Renal pelvis (tissue), 4 donors: ENCODE measurements around the gene CTNNA2. TPM values are rescaled to one million over a fixed set of nuclear protein-coding genes. Genes with fewer than 3 reads are reported as not detected.

Source experiments
- DNase-seq: peaks from one replicate; pipeline ENCODE4 v3.0.0-alpha.2; 2013
- polyA plus RNA-seq, 3 donors: library from polyadenylated mRNA; unstranded; fragments of 120-200 nt; gene quantifications; one replicate each; pipeline ENCODE4 v1.2.1, GENCODE V29; 2013; ENCODE audit not compliant: insufficient read length in 3 of 3

CTNNA2 gene
- polyA plus RNA-seq, 3 donors = 4.0 to 5.2 (median 4.2) TPM

DNA sequence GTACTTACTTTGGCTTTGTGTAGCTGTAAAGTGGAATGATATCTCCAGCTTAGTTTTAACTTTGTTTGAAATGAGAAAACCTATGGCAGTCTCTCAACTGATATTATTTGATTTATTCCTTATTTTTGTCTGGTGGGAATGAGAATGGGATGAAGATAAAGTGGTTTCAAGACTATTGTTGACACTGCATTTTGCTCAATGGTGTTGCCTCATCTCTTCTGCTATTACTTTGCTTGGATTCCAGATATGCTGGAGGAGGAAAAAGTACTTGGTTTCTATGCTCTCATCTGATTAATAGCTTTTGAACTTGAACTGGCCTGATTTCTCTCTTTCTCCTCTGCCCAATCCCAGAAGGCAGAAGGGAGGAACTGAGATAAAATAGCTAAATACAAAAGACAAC, 198.2 kb downstream of the CTNNA2 start:
- DNase-seq = no peak

DNA sequence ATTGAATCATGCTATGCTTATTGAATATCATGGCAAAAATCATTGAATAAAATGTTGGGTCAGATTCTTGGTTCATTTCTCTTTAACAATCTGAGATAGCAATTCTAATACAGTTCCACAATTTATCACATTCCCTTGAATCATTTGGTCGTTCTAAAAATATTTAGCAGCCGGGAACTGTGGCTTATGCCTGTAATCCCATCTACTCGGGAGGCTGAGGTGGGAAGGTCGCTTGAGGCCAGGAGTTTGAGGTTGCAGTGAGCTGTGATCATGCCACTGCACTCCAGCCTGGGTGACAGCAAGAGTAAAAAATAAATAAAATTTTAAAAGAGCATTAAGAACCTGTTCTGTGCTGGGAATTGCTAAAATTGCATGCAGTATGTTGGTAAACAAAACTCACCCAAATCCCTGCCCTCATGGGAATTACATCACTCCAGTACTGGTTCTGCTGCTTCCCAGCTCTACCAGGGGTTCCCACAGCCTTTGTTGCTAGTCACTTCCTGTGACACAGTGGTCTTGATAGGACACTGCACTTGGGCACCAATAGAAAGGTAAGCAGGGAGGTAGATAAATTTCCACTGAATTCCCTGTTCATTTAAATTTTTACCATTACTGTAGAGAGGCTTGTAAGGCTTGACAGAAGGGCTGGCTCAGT, 200.4 kb downstream of the CTNNA2 start:
- DNase-seq = no peak

DNA sequence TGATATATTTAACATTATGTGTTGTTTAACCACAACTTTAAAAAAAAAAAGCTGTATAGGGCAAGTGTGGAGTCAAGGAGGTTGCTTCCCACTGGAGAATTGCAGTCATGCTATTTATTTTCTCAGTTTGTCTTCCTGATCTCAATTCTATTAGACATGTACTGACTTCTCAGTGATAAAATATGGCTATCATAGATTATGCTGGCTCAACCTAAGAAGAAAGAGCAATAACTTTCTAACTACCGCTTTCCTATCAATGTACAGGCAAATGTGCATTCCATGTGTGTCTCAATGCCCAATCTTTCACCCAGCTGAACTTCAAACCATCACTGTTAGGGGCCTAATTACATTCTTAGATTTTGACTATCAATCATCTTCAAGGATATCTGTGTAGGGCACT, 201.4 kb downstream of the CTNNA2 start:
- DNase-seq = no peak

DNA sequence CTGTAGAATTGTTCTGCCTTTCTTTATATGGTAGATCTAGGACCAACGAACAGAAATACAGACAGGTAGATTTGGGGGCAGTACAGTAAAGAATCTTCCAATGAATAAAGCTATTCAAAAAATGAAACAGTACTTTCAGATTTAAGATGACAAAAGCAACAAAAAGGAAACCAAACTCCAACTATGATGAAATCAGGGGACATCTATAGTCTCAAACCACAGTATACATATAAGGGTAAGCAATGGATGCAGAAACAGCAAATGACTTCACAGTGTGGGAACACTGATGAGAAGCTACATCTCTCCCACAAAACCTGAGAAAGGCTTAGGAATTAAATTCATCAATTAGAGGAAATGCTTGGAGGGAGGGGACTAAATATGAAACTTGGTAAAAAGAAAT, 202.5 kb downstream of the CTNNA2 start:
- no peak for DNase-seq

DNA sequence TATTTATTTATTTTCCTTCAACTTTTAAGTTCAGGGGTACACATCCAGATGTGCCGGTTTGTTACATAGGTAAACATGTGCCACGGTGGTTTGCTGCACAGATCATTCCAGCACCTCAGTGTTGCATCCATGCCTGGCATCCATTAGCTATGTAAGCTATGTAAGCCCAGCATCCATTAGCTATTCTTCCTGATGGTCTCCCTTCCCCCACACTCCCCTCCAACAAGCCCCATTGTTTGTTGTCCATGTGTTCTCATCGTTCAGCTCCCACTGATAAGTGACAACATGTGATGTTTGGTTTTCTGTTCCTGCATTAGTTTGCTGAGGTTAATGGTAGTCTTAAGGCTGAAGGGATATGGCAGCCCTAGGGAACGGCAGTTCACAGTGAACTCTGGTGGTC, 203.4 kb downstream of the CTNNA2 start:
- no peak for DNase-seq

DNA sequence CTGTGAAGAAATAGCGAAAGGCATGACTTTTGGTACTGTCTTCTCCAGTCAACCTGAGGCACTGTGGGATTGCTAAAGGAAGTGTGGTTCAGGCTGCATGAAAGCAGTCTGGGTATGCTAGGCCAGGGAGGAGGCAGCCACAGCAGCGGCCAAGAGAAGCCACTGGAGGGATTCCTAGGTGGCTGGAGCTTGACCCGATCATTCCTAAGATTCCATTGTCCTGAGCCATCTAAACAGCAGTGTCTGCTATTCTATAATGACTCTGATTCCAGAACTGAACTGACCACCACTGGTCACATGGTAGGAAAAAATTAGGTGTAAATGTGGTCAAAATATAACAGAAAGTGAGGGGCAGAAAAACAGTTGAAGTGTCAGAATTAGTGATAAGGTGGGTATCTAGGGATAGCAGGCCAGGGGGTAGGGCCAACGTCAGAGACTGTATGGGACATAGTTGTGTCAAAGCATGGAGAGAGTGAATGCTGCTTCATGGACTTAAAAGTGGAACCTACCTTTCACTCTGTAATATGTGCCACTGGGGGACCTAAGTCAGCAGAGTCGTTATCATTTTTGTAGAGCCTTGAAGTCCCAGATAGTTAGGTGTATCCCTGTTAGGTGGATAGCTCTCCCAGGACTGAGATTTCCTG, 204.6 kb downstream of the CTNNA2 start:
- DNase-seq = no peak

DNA sequence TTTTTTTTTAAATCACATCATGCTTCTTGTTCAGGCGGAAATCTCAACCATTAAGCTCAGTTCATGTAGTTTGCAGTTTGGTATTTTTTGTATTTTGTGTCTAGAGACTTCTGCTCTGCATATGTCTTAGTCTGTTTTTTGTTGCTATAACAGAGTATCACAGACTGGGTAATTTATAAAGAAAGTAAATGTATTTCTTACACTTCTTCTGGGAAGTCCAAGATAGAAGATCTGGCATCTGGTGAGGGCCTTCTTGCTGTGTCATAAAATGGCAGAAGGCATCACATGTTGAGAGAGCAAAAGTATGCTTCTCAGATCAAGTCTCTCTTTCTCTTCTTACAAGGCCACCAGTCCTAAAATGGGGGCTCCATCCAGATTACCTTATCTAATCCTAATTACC, 208.2 kb downstream of the CTNNA2 start:
- no peak for DNase-seq

DNA sequence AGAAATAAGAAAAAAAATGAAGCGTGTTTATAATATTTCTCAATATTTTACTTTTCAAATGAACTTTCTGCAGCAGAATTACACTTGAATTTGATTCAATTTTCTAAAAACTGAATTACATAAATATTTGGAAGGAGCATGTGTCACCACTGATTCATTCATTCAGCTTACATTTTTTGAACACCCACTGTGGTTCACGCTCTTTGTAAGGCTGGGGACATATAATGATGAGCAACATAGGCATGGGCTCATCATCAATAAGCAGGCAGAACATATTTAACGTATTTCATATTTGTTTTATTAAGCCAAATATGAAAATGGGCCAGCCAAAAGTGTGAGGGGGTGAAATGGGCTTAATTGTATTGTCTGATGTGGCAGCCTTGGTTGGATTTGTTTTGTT, 209.1 kb downstream of the CTNNA2 start:
- no peak for DNase-seq

DNA sequence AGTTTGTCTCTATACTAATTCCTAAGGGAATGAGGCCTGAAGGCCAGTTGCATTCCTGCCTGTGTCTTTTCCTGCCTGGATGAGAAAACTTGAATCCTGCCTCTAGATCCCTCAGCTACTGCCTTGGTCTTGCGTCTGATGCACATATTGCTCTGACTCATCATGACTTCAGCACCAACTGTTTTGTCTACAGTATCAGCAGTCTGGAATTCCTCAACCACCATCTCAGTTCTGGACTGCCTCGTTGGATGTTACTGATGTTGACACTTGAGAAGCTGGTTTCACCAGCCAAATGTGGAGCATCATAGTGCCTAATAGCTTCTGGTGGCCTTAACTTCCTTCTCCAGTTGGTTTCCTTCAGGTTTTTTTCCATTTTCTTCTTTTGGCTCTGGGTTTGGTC, 211.0 kb downstream of the CTNNA2 start:
- DNase-seq = no peak

DNA sequence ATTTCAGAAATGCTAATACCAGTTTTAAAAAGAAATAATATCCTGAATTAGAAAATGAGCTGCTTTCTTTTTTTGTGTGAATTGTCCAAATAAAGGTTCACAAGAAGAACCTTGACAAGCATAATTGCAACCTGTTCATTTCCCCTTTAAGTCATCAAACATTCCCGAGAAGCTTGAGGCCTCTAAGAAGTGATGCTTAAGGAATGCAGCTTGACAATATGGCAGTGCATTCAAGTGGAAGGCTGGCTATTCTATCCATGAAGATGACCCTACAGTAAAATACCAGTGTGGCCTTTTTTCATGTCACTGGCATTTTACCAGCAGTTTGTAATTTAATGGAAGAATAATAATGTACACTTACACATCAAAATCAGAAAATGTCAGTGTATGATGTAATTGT, 216.7 kb downstream of the CTNNA2 start:
- DNase-seq = no peak

DNA sequence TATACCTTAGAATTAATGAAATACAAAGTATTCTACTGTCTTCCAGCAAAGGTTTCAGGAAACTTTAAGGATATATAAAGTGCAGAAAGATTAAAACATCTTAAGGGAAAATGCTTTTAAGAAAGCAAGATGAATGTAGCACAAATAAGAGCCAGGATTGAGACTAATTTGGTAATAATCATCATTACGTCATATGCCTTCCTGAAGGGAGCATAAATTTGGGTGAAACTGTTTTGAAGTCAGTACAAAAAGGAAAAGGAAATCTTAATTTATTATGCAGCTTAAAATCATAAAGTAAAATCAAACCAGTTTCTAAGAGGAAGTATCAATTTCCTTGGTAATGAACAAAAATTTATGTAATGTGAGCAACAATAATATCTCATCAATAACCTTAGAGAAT, 221.7 kb downstream of the CTNNA2 start:
- no peak for DNase-seq

DNA sequence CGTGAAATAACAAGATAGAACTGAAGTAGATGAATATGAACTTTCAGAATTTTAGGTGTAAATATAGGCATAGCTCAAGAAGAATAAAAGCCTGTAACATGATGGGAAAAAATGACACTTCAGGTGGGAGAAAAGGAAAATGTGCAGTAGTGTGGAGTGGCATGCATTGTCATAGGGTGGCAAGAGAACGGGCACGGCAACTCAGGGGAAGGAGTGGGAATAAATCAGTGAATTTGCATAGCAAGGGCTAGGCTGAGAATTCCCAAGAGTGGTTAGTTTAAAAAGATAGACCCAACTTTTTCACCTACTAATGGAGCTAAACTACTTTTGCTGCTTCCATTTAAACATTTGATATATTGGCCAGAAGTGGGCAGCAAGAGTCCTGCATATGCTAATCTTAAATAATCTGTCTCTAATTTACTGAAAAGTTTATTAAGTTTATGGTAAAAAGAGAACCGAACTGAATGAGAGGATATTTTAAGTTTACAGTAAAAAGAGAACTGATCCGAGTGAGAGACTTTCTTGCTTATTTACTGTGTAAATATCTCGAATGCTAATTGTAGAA, 228.1 kb downstream of the CTNNA2 start:
- no peak for DNase-seq

DNA sequence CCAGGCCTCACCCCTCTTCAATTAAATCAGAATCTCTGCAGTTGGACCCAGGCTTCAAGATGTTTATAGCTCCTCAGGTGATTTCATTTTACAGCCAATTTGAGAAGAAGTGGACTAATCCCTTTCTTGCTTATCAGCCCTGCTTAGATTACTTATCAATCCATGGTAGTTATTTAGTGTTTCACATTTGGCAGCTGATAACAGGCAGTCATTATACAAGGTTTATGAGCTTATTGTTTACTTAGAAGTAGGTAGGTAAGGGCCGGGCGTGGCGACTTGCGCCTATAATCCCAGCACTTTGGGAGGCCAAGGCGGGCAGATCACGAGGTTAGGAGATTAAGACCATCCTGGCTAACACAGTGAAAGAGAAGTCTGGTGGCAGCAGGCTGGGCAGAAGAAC, 237.5 kb downstream of the CTNNA2 start:
- no peak for DNase-seq

DNA sequence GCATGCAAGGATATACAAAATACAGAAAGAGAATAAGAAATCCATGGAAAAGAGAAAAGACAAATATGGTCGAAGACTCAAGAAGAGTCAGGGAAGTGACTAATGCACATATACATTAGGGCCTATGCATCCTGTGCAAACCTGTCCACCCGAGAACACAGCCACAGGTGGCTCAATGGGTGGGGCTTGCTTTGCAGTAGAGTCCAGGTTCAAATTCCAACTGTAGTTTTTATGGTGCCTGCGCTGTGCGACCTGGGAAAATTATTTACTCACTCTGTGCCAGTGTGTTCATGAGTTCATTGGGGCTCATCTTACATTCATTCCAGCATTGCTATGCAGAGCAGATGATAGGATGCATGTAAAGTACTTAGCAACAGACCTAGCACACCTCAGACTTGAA, 244.7 kb downstream of the CTNNA2 start:
- no peak for DNase-seq

DNA sequence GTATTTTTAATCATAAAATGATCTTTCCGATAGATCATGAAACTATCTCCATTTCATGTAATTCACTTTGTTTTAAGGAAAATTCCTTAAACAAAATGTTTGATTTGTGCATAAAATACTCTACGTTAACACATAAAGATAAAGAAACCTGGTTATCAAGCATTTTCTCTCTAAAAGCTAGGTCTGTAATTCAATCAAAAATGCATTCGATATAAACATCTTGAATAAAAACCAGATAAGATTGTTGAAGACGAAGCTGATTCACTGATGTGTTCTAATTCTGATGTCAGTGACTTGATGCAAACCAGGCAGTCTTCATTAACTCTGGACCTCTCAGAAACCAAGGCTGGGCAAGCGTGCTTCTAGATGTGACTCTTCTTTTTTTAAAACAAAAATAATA, 245.2 kb downstream of the CTNNA2 start:
- no peak for DNase-seq

DNA sequence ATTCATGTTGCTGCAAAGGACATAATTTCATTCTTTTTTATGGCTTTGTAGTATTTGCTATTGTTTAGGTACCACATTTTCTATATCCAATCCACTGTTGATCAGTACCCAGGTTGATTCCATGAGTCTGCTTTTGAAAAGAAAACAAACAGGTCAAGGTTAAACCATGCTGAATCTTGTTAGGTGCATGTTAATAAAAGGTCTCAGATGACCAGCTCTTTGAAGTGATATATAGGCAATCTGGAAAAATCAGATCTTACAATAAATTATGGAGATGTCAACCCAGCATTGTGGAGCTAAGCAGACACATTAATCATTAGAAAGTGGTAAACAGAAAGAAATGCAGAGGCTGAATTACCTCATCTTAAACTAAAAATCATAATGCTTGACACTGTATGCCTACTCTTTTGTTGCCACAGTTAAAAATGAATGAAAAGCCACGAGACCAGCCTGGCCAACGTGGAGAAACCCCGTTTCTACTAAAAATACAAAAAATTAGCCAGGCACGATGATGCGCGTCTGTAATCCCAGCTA, 246.0 kb downstream of the CTNNA2 start:
- no peak for DNase-seq

DNA sequence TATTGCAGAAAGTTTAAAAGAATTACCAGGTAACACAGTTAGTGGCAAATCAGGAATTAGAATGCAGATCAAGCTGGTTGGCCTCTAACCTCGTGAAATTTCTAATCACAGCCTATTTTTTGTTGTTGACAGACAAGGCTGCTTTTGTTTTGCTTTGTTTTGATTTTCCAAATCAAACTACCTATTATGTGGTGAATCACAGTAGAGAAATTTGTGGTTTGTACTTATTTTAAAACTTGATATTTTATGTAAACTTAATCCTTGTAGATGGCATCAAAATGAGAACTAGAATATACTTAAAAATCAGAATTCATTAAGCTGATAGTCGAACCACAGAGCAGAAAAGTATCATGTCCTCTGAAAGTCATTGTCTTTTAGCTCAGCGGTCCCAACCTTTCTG, 258.1 kb downstream of the CTNNA2 start:
- no peak for DNase-seq

DNA sequence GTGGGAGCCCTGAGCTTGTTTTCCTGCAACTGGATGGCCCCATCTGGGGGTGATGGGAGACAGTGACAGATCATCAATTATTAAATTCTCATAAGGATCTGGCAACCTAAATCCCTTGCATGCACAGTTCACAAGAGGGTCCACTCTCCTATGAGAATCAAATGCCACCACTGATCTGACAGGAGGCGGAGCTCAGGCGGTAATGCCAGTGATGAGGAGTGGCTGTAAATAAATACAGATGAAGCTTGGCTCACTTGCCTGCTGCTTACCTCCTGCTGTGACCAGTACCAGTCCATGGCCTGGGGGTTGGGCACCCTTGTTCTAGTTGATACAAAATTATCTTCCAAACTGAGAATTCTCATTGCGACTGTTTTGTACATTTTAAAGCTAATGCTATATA, 258.6 kb downstream of the CTNNA2 start:
- DNase-seq = no peak

DNA sequence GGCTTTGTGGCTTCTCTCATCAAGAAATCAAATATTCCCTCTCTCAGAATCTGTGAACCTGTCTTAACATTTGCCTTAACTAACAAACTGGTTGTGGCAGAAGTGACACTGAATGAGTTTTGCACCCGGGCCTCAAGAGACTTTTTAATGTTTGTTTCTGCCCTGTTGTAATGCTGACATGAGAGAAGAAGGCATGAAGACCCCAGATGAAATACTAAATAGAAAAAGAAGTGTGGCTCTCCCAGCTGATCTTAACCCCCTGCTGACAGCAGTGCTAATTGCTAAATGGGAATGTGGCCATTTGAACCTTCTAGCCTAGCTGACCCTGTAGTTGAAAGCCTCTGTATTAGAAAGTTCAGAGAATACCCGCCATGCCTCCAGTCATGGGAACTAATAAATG, 261.2 kb downstream of the CTNNA2 start:
- no peak for DNase-seq

DNA sequence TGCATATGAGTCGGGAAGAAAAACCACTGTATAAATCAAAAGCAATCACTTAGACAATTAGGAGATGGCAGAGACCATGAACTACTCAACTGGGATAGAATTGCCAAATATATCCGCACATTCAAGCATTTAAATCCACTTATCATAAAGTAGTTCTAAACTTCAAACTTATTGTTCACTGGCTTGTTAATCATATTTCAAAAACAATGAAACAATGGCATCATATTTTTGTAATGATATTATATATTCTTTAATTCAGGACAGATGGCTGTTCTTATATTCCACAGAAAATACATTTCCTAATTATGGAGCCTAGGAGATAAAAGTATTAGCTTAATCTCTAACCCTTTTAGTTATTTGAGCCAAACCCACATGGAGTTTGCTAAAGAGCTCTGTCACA, 263.6 kb downstream of the CTNNA2 start:
- no peak for DNase-seq

DNA sequence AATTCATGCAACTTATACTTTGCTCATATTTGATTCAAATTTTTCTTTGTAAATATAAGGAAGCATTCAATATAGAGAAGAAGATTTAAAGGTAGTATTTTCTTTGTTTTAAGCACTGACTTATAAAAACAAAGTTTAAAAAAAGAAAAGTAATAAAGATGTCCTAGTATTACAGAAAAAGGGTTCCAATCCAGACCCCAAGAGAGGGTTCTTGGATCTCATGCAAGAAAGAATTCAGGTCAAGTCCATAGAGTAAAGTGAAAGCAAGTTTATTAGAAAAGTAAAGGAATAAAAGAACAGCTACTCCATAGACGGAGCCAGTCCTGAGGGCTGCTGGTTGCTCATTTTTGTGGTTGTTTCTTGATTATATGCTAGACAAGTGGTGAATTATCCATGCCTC, 267.9 kb downstream of the CTNNA2 start:
- DNase-seq = no peak

DNA sequence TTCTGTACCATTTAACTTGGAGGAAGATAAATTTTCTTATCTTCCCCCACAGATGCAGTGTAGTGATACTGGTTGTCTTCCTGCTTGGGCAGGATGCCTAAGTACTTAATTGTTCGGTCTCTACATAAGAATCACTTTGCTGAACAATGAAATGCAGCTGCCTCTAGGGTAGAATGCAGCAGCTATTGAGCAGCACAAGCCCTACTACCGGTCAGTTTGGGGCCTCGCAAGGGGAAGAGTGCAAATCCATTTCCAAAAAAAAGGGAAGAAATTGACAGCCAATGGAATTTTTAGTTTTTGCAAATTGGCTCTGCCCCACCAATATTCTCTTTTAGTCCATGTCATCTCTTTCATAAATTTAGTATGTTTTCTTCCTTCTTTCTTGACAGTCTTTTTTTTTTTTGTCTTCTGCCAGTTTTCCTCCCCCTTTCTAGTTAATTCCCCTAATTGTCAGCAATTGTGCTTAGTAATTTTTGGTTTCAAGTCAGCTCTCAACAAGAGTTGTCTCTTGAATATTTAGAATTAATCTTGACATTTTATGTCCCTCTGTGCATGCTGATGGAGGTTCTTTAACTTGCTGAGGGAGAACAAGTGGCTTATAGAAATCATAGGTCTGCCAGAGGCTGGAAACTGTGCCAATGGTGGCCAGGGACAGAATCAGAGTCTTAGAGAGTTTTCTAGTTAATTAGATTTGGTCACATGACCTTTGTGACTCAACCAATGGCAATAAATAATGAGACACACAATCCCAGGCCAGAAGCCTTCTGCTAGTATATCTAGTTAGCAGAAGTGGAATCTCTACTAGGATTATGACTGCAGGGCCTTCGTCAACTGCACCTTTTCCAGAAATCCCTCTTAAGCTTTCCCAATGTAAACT, 270.0 kb downstream of the CTNNA2 start:
- no peak for DNase-seq
